Adrenal gland (tissue), 12 donors: Measurements from ENCODE around the gene BCL2L1. TPM values are rescaled to one million over a fixed set of nuclear protein-coding genes. Genes with fewer than 3 reads are reported as not detected.
"Not testable (repeated sequence)": the region's sequence is repeated elsewhere in the genome, so short reads cannot be mapped to it uniquely, and the experiment has no call there.

Experiments used
- DNase-seq, 7 donors: peaks; one replicate each; pipeline ENCODE4 v3.0.0-alpha.2; 2019 to 2020
- H3K27ac ChIP-seq, 5 donors: fragments of 200-600 bp; sonication (generic) in 4 of 5; 1 replicate in 3 of 5; 2 replicates in 2 of 5; pipeline versions ENCODE4 v1.5.1 to v1.8.0; 2016 to 2020; ENCODE audit warnings: mild to moderate bottlenecking in 1 of 5
- H3K27me3 ChIP-seq: fragments of 200-600 bp; 2 replicates; pipeline ENCODE4 v1.8.0; 2021
- H3K36me3 ChIP-seq, 2 donors: fragments of 200-600 bp; replicated peaks in 1 of 2; 1 replicate in 1 of 2; 2 replicates in 1 of 2; pipeline versions ENCODE4 v1.5.1 to v1.8.0; 2018 to 2022
- H3K4me1 ChIP-seq, 2 donors: fragments of 200-600 bp; replicated peaks in 1 of 2; 1 replicate in 1 of 2; 2 replicates in 1 of 2; pipeline versions ENCODE4 v1.5.1 to v1.8.0; 2018 to 2021
- H3K4me3 ChIP-seq, 4 donors: fragments of 200-600 bp; sonication (generic) in 3 of 4; one replicate each; pipeline ENCODE4 v1.5.1; 2016 to 2018
- H3K9me3 ChIP-seq, 3 donors: fragments of 200-600 bp; sonication (generic) in 1 of 3; replicated peaks in 1 of 3; 1 replicate in 2 of 3; 2 replicates in 1 of 3; pipeline versions ENCODE4 v1.5.1 to v1.8.0; 2016 to 2021
- POLR2A ChIP-seq, 2 donors: fragments of 450-650 bp; IDR thresholded peaks; one replicate each; pipeline ENCODE4 v1.6.1; 2017; ENCODE audit warnings: antibody characterized with exemption in 2 of 2, mild to moderate bottlenecking in 2 of 2, moderate library complexity in 1 of 2
- WGBS, 4 donors: extraction: QIAGEN DNeasy Blood & Tissue Kit in 2 of 4; methylation state at CpG; one replicate each; pipeline versions ENCODE4 v1.1.5 to v1.1.7; 2013 to 2017; 5-methylcytosine and 5-hydroxymethylcytosine counted together
- intact Hi-C, 2 donors: fragments of 100-400 bp; cut with DNase I; formaldehyde crosslinking; loops; one replicate each; pipeline versions ENCODE4 v1.14.1 to v1.15.0; 2022 to 2023
- polyA plus RNA-seq, 3 donors: library from polyadenylated mRNA; stranded (reverse); fragments of 200-250 nt in 2 of 3; fragments of 350-450 nt in 1 of 3; fragmentation: Illumina TruSeq in 1 of 3; extraction: RNeasy Lipid Tissue Mini Kit (QIAGEN cat#74804) in 1 of 3; gene quantifications; one replicate each; pipeline ENCODE4 v1.2.3, GENCODE V29; 2013 to 2014
- total RNA-seq, 9 donors: library from RNA; depleted of rRNA in 4 of 9; stranded (reverse); fragments of >200 nt in 4 of 9; fragments of 120-200 nt in 1 of 9; fragmentation: NEBNext Ultra II Directional in 1 of 9; extraction: Animal tissue kit (Norgen Biotek cat#: 25700) in 1 of 9; gene quantifications; one replicate each; pipeline versions ENCODE4 v1.1.0 to v1.2.4, GENCODE V29; 2013 to 2023
- TF ChIP-seq, protein P1 (sequence below), 6 experiments: fragments of 450-650 bp in 4 of 6; fragments of 200-600 bp in 2 of 6; sonication (generic) in 1 of 6; IDR thresholded peaks; 1 replicate in 5 of 6; 2 replicates in 1 of 6; pipeline versions ENCODE4 v1.5.1 to v1.8.0; 2016 to 2021; ENCODE audit warnings: antibody characterized with exemption in 6 of 6, mild to moderate bottlenecking in 2 of 6, moderate library complexity in 1 of 6
- donor health status: healthy with polysubstance abuse.
- donor health status: Bipolar disorder and iron deficiency.
- donor health status: DM: yes; HTN: yes; CAD: no.
- donor health status: DM: no; HTN: no; CAD: no.
- donor health status: DM: no; HTN: no; CAD: no.
- donor health status: DM: yes; HTN: yes; CAD: no.

BCL2L1 gene
- total and polyA plus RNA-seq, 12 donors: 40.2 to 143 (median 64.4) TPM

DNA sequence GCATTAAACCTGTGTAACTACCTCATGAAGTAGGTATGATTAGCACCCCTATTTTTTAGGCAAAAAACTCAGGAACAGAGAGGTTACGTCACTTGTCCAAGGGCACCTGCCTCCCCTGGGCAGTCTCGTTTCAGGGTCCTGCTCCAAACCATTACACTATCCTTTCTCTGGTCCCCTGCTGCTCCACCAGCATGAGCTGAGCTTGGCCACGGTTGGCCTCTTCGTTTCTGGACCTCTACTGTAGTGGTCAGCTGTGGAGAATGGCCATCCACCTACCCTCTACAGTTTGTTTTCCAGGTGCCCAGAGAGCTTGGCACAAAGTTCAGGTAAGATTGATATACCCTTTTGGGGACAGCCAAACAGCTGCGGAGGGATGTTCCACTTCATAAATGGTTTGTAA lies 68.1 kb downstream of the BCL2L1 start:
- Histone ChIP-seq H3K27me3 (no peaks in the 10 kb centered on the region), H3K4me1 (no peaks in the 10 kb centered on the region), H3K36me3 (no peaks in the 10 kb centered on the region), H3K4me3 (no peak overlapping the region), H3K9me3 (no peaks in the 10 kb centered on the region), H3K27ac (no peak overlapping the region)
- DNase-seq: no peak
- WGBS, 4 donors: 53 to 67% (median 56%) methylated on average over 5 of the region's 5 CpGs
- TF ChIP-seq, protein P1, sequence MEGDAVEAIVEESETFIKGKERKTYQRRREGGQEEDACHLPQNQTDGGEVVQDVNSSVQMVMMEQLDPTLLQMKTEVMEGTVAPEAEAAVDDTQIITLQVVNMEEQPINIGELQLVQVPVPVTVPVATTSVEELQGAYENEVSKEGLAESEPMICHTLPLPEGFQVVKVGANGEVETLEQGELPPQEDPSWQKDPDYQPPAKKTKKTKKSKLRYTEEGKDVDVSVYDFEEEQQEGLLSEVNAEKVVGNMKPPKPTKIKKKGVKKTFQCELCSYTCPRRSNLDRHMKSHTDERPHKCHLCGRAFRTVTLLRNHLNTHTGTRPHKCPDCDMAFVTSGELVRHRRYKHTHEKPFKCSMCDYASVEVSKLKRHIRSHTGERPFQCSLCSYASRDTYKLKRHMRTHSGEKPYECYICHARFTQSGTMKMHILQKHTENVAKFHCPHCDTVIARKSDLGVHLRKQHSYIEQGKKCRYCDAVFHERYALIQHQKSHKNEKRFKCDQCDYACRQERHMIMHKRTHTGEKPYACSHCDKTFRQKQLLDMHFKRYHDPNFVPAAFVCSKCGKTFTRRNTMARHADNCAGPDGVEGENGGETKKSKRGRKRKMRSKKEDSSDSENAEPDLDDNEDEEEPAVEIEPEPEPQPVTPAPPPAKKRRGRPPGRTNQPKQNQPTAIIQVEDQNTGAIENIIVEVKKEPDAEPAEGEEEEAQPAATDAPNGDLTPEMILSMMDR (IDR thresholded peaks at IDR 0.05): no peak
- TF ChIP-seq POLR2A (IDR thresholded peaks at IDR 0.05): no peak
- intact Hi-C loops: no loop called here

DNA sequence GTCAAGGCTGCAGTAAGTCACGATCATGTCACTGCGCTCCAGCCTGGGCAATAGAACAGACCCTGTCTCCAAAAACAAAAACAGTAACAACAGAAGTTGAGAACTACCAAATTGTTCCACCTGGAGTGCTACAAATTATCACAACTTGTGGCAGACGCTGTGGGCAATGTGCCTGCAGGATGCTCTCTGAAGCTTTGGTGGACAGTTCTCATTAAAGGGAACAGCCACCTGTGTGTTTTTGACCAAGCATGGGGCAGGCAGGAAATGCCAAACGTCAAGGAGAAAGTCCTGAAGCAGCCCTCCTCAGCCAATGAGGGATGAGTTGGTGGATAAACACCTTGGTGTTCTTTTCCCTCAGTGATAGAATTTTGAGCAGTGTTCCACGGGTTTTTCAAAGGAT lies 69.1 kb downstream of the BCL2L1 start:
- DNase-seq: no peak
- Histone ChIP-seq H3K4me1 (no peaks in the 10 kb centered on the region), H3K4me3 (no peak overlapping the region), H3K27ac (no peak overlapping the region), H3K27me3 (no peaks in the 10 kb centered on the region), H3K36me3 (no peaks in the 10 kb centered on the region), H3K9me3 (no peaks in the 10 kb centered on the region)
- no peak for TF ChIP-seq POLR2A (IDR thresholded peaks at IDR 0.05)
- TF ChIP-seq, protein P1 (IDR thresholded peaks at IDR 0.05): no peak
- intact Hi-C loops: no loop called here
- WGBS, 4 donors: 49 to 55% (median 54%) methylated on average over 5 of the region's 5 CpGs

DNA sequence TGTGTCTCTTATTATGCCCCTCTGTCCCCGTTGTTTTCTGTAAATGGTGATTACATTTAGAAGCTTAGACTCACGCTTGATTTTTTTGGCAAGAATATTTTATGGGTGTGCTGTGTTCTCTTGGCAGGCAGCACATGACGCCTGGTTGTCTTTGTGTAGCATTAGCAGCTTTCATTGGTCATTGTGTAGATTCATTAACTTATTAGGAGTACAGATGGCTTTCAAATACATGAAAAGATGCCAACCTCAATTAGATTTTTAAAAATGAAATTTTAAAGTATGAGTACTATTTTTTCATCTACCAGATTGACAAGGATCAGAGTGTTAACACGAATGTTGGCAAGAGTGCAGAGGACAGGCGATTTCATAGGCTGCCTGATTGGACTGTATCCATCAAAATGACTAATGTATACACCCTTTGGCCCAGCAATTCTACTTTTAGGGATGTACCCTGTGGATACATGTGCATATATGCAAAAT lies 69.7 kb downstream of the BCL2L1 start:
- intact Hi-C loops: no loop called here
- no peak for TF ChIP-seq POLR2A (IDR thresholded peaks at IDR 0.05)
- TF ChIP-seq, protein P1 (IDR thresholded peaks at IDR 0.05): no peak
- WGBS, 4 donors: 29 to 37% (median 35%) methylated on average over 5 of the region's 5 CpGs
- H3K4me1 ChIP-seq: no peaks in the 10 kb centered on the region
- H3K36me3 ChIP-seq: no peaks in the 10 kb centered on the region
- no peak overlapping the region for H3K27ac ChIP-seq
- H3K9me3 ChIP-seq: no peaks in the 10 kb centered on the region
- H3K4me3 ChIP-seq: no peak overlapping the region
- H3K27me3 ChIP-seq: no peaks in the 10 kb centered on the region
- DNase-seq: no peak

DNA sequence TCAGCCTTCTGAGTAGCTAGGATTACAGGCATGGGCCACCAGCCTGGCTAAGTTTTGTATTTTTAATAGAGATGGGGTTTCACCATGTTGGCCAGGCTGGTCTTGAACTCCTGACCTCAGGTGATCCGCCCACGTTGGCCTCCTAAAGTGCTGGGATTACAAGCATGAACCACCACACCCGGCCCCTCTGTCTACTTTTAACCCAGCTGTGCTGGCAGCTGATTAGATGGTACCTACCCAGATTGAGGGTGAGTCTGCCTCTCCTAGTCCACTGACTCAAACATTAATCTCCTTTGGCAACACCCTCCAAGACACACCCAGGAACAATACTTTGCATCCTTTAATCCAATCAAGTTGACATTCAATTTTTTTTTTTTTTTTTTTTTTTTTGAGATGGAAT lies 74.6 kb downstream of the BCL2L1 start:
- H3K27ac ChIP-seq, H3K4me3 ChIP-seq, H3K27me3 ChIP-seq, H3K4me1 ChIP-seq, DNase-seq, H3K36me3 ChIP-seq, H3K9me3 ChIP-seq, intact Hi-C loops: not testable (repeated sequence)
- WGBS, 4 donors: 76 to 91% (median 82%) methylated on average over 3 of the region's 3 CpGs

DNA sequence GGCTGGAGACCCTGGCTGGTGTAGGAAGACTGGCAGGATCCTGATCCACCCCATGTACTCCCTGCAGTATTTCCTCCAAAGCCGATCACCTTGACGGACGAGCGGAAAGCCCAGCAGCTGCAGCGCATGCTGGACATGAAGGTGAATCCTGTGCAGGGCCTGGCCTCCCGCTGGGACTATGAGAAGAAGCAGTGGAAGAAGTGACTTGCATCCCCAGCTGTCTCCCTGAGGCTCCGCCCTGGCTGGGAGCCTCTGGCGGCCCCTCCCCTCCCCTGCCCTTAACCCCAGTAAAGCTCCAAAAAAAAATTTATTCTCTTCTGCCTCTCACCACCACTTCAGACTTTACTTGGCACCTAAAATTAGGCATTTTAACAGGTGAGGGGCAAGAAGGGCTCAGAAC lies 78.0 kb downstream of the BCL2L1 start:
- Histone ChIP-seq H3K9me3 (no peaks in the 10 kb centered on the region), H3K36me3 (no peaks in the 10 kb centered on the region), H3K27me3 (no peaks in the 10 kb centered on the region), H3K4me1 (no peaks in the 10 kb centered on the region), H3K4me3 (no peak overlapping the region), H3K27ac (no peak overlapping the region)
- DNase-seq: no peak
- intact Hi-C loops: no loop called here
- TF ChIP-seq POLR2A (IDR thresholded peaks at IDR 0.05): no peak
- TF ChIP-seq, protein P1 (IDR thresholded peaks at IDR 0.05): no peak
- WGBS, 4 donors: 74 to 87% (median 78%) methylated on average over 3 to 8 of the region's 8 CpGs
